ENCODE measurements around the gene LCLAT1.

The LCLAT1 gene

GRCh38 chr2:30527411-30527810 is 80.4 kb downstream of the LCLAT1 start:
- no peak for DNase-seq

GRCh38 chr2:30527859-30528258 is 80.8 kb downstream of the LCLAT1 start:
- no peak for DNase-seq

- DNase-seq: no peak
Observed at GRCh38 chr2:30530346-30530745, 83.3 kb downstream of the LCLAT1 start.

- no peak for DNase-seq
Observed at GRCh38 chr2:30541680-30542079, 94.6 kb downstream of the LCLAT1 start.

- DNase-seq: no peak
Observed at GRCh38 chr2:30545875-30546274, 98.8 kb downstream of the LCLAT1 start.

- no peak for DNase-seq
Observed at GRCh38 chr2:30548386-30548785, 101.3 kb downstream of the LCLAT1 start.

GRCh38 chr2:30549096-30549495 is 102.0 kb downstream of the LCLAT1 start:
- no peak for DNase-seq

- DNase-seq: no peak
Observed at GRCh38 chr2:30559544-30560275, 112.7 kb downstream of the LCLAT1 start.

- DNase-seq: no peak
Observed at GRCh38 chr2:30561349-30561748, 114.3 kb downstream of the LCLAT1 start.

- DNase-seq: no peak
Observed at GRCh38 chr2:30565851-30566358, 118.9 kb downstream of the LCLAT1 start.

GRCh38 chr2:30566631-30567030 is 119.6 kb downstream of the LCLAT1 start:
- DNase-seq: no peak

- no peak for DNase-seq
Observed at GRCh38 chr2:30567317-30567716, 120.3 kb downstream of the LCLAT1 start.

- no peak for DNase-seq
Observed at GRCh38 chr2:30569946-30570345, 122.9 kb downstream of the LCLAT1 start.

GRCh38 chr2:30577151-30577550 is 130.1 kb downstream of the LCLAT1 start:
- no peak for DNase-seq

GRCh38 chr2:30580391-30580790 is 133.3 kb downstream of the LCLAT1 start:
- DNase-seq: no peak

GRCh38 chr2:30582521-30582920 is 135.5 kb downstream of the LCLAT1 start:
- no peak for DNase-seq

- no peak for DNase-seq
Observed at GRCh38 chr2:30583204-30583749, 136.2 kb downstream of the LCLAT1 start.

- DNase-seq: no peak
Observed at GRCh38 chr2:30584116-30584515, 137.1 kb downstream of the LCLAT1 start.

GRCh38 chr2:30588994-30589393 is 141.9 kb downstream of the LCLAT1 start:
- DNase-seq: no peak

GRCh38 chr2:30590407-30590806 is 143.4 kb downstream of the LCLAT1 start:
- DNase-seq: no peak

GRCh38 chr2:30591186-30591585 is 144.1 kb downstream of the LCLAT1 start:
- no peak for DNase-seq

GRCh38 chr2:30601375-30601774 is 154.3 kb downstream of the LCLAT1 start:
- no peak for DNase-seq

- no peak for DNase-seq
Observed at GRCh38 chr2:30605197-30605596, 158.2 kb downstream of the LCLAT1 start.

GRCh38 chr2:30608643-30609042 is 161.6 kb downstream of the LCLAT1 start:
- DNase-seq: no peak

GRCh38 chr2:30611583-30611982 is 164.5 kb downstream of the LCLAT1 start:
- no peak for DNase-seq

All from cerebellar nuclear complex (tissue), 1 donor.